ENCODE data around the gene HNRNPA3. TPM values are rescaled to one million over a fixed set of nuclear protein-coding genes. Genes with fewer than 3 reads are reported as not detected.

The HNRNPA3 gene
- total RNA-seq, 1 experiment from 2014 or later: 234 TPM

DNA sequence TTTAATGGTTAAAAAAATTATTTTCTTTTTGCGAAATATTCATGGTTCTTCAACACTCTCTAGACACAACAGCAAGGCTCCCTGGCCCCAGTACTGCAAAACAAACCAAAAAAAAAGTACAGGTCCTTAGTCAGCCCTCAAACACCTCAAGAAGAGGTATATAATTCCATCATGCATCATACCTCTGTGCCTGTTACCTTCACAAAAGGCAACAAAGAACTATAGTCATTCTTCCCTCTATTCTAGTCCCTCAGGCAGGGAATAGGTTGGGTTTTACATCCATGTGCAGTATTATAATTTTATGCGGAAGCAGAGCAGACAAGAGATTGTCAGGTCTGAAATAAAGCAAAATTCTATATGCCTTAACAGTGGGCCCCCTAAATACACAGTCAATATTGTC is 43.4 kb downstream of the HNRNPA3 start:
- no peak for DNase-seq
- CTCF ChIA-PET: interaction anchor here (1.5 kb wide), 1 partner anchor 16 kb away, joined by 7 read pairs; no protein-coding TSS in a partner anchor
- Mint-ChIP-seq H3K4me3 (ENCODE audit: low read depth, unreplicated experiment) (peak overlapping the region; percentile 37), H3K27me3 (ENCODE audit: unreplicated experiment) (no peaks in the 10 kb centered on the region), H3K4me1 (ENCODE audit: low read depth, unreplicated experiment) (peaks cover 66% of the 10 kb centered on the region), H3K9me3 (ENCODE audit: low read depth, unreplicated experiment) (peaks cover 3% of the 10 kb centered on the region), H3K27ac (ENCODE audit: unreplicated experiment) (peak overlapping the region; percentile 44), H3K36me3 (ENCODE audit: insufficient read depth, unreplicated experiment) (peaks cover 92% of the 10 kb centered on the region)
- no TSS peak for BruUV-seq (replicated peaks)
- intact Hi-C loops (cut with micrococcal nuclease; ENCODE audit: unreplicated experiment): loop anchor here (5.0 kb wide), 1 partner anchor 141 kb away; no protein-coding TSS in a partner anchor
- TF ChIP-seq, protein P1, sequence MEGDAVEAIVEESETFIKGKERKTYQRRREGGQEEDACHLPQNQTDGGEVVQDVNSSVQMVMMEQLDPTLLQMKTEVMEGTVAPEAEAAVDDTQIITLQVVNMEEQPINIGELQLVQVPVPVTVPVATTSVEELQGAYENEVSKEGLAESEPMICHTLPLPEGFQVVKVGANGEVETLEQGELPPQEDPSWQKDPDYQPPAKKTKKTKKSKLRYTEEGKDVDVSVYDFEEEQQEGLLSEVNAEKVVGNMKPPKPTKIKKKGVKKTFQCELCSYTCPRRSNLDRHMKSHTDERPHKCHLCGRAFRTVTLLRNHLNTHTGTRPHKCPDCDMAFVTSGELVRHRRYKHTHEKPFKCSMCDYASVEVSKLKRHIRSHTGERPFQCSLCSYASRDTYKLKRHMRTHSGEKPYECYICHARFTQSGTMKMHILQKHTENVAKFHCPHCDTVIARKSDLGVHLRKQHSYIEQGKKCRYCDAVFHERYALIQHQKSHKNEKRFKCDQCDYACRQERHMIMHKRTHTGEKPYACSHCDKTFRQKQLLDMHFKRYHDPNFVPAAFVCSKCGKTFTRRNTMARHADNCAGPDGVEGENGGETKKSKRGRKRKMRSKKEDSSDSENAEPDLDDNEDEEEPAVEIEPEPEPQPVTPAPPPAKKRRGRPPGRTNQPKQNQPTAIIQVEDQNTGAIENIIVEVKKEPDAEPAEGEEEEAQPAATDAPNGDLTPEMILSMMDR (IDR thresholded peaks at IDR 0.05; ENCODE audit: unreplicated experiment): no peak

DNA sequence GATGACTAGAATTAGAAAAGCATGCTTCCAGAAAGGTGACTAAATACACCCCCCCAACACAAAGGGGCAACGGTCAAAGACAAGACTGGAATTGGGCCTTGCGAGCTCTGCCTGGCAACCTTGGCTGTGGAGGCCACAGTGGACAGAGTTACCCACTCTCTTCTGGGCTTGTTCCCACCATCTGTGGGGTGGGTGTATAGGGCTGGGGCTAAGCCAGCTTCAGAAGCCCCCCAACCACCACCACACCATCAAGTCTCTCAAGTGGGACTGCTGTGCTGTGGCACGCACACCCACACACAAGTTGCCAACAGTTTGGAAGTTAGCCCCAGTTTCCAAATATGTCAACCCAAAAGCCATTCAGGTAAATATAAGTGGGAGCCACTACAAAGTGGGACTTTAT is 44.1 kb downstream of the HNRNPA3 start:
- Mint-ChIP-seq H3K36me3 (ENCODE audit: insufficient read depth, unreplicated experiment) (peaks cover 92% of the 10 kb centered on the region), H3K9me3 (ENCODE audit: low read depth, unreplicated experiment) (peaks cover 3% of the 10 kb centered on the region), H3K27ac (ENCODE audit: unreplicated experiment) (peak overlapping the region; percentile 44), H3K27me3 (ENCODE audit: unreplicated experiment) (no peaks in the 10 kb centered on the region), H3K4me3 (ENCODE audit: low read depth, unreplicated experiment) (peak overlapping the region; percentile 28), H3K4me1 (ENCODE audit: low read depth, unreplicated experiment) (peaks cover 59% of the 10 kb centered on the region)
- BruUV-seq (replicated peaks): no TSS peak
- intact Hi-C loops (cut with micrococcal nuclease; ENCODE audit: unreplicated experiment): loop anchor here (5.0 kb wide), 1 partner anchor 141 kb away; no protein-coding TSS in a partner anchor
- CTCF ChIA-PET: no interaction called here
- no peak for DNase-seq
- TF ChIP-seq, protein P1 (IDR thresholded peaks at IDR 0.05; ENCODE audit: unreplicated experiment): no peak

DNA sequence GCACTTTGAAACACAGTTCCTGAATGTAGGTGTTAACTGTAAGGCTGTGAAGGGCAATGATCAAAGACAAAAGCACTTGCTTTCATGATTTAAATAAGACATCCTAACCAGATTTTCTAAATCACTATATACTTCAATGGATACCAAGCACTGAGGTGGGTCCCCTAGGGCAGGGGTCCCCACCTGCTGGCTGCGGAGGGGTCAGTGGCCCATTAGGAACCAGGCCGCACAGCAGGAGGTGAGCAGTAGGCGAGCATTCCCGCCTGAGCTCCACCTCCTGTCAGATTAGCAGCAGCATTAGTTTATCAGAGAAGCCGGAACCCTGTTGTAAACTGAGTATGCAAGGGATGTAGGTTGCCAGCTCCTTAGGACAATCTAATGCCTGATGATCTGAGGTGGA is 44.9 kb downstream of the HNRNPA3 start:
- CTCF ChIA-PET: no interaction called here
- no peak overlapping the region for H3K27ac Mint-ChIP-seq (ENCODE audit: unreplicated experiment)
- peak overlapping the region; percentile 28 for H3K4me3 Mint-ChIP-seq (ENCODE audit: low read depth, unreplicated experiment)
- no TSS peak for BruUV-seq (replicated peaks)
- no peak for DNase-seq
- no peaks in the 10 kb centered on the region for H3K27me3 Mint-ChIP-seq (ENCODE audit: unreplicated experiment)
- peaks cover 51% of the 10 kb centered on the region for H3K4me1 Mint-ChIP-seq (ENCODE audit: low read depth, unreplicated experiment)
- H3K9me3 Mint-ChIP-seq (ENCODE audit: low read depth, unreplicated experiment): peaks cover 3% of the 10 kb centered on the region
- peaks cover 92% of the 10 kb centered on the region for H3K36me3 Mint-ChIP-seq (ENCODE audit: insufficient read depth, unreplicated experiment)
- TF ChIP-seq, protein P1 (IDR thresholded peaks at IDR 0.05; ENCODE audit: unreplicated experiment): no peak
- intact Hi-C loops (cut with micrococcal nuclease; ENCODE audit: unreplicated experiment): loop anchor here (5.0 kb wide), 1 partner anchor 140 kb away; no protein-coding TSS in a partner anchor

DNA sequence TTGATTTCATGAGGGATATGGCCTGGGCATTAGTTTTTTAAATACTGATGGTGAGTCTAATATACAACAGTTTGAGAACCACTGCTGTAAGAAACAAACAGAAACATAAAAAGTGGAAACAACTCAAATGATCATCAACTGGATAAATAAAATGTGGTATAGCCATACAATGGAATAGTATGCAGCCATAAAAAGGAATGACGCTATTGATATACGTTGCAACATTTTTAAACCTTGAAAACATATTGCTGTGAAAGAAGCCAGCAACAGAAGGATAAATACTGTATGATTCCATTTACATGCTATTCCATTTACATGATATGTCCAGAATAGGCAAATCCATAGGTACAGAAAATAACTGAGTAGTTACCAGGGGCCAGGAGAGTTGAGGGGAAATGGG is 45.5 kb downstream of the HNRNPA3 start:
- CTCF ChIA-PET: no interaction called here
- TF ChIP-seq, protein P1 (IDR thresholded peaks at IDR 0.05; ENCODE audit: unreplicated experiment): no peak
- BruUV-seq (replicated peaks): no TSS peak
- DNase-seq: no peak
- peaks cover 3% of the 10 kb centered on the region for H3K9me3 Mint-ChIP-seq (ENCODE audit: low read depth, unreplicated experiment)
- H3K27ac Mint-ChIP-seq (ENCODE audit: unreplicated experiment): no peak overlapping the region
- peak overlapping the region; percentile 28 for H3K4me3 Mint-ChIP-seq (ENCODE audit: low read depth, unreplicated experiment)
- intact Hi-C loops (cut with micrococcal nuclease; ENCODE audit: unreplicated experiment): loop anchor here (5.0 kb wide), 1 partner anchor 139 kb away; no protein-coding TSS in a partner anchor
- H3K27me3 Mint-ChIP-seq (ENCODE audit: unreplicated experiment): no peaks in the 10 kb centered on the region
- peaks cover 46% of the 10 kb centered on the region for H3K4me1 Mint-ChIP-seq (ENCODE audit: low read depth, unreplicated experiment)
- peaks cover 92% of the 10 kb centered on the region for H3K36me3 Mint-ChIP-seq (ENCODE audit: insufficient read depth, unreplicated experiment)

Measured in Calu3 (cell line).